ENCODE results near the gene HEXD. TPM values are rescaled to one million over a fixed set of nuclear protein-coding genes. Genes with fewer than 3 reads are reported as not detected.

The HEXD gene
- total and polyA plus RNA-seq, 2 experiments from 2014 or later, result 5.7 to 5.9 TPM

GRCh38 chr17:82382933-82383255 lies 35.3 kb upstream of the HEXD start:
- DNase-seq, result no peak
- no peak for TF ChIP-seq EZH2 (IDR thresholded peaks at IDR 0.05; ENCODE audit: insufficient read depth, poor library complexity, severe bottlenecking)
- no peak for TF ChIP-seq EZH2phosphoT487 (IDR thresholded peaks at IDR 0.05; ENCODE audit: insufficient read depth, low read depth)
- peaks cover 7% of the 10 kb centered on the region; the same call in 1 of the 2 replicates for H3F3A ChIP-seq (ENCODE audit: insufficient read depth)
- H3K9ac ChIP-seq, result no peak overlapping the region
- H3K36me3 ChIP-seq (ENCODE audit: low read depth), result no peaks in the 10 kb centered on the region
- H3K4me2 ChIP-seq (ENCODE audit: unreplicated experiment), result no peak overlapping the region
- no peaks in the 10 kb centered on the region for H3K9me3 ChIP-seq (ENCODE audit: low read depth)
- H3K9me2 ChIP-seq (ENCODE audit: insufficient read depth), result no peaks in the 10 kb centered on the region
- H3K27me3 ChIP-seq (replicated peaks; ENCODE audit: insufficient read depth), result peaks cover 22% of the 10 kb centered on the region
- no peak overlapping the region for H3K4me3 ChIP-seq
- H3K27ac ChIP-seq, result no peak overlapping the region
- no peaks in the 10 kb centered on the region for H3K4me1 ChIP-seq (ENCODE audit: insufficient read depth)
- H4K20me1 ChIP-seq (ENCODE audit: insufficient read depth), result no peaks in the 10 kb centered on the region
- in situ Hi-C loops (cut with MboI), result no loop called here
- WGBS, 2 experiments (ENCODE audit: low coverage in 1 of 2, low lambda C conversion rate in 2 of 2, missing lambda C conversion rate in 2 of 2), result 92 to 95% methylated on average over 5 to 11 of the region's 11 CpGs
- no peaks in the 10 kb centered on the region for H3K79me2 ChIP-seq (ENCODE audit: insufficient read depth)
- no peak overlapping the region for H2AFZ ChIP-seq

- no peak overlapping the region for H3K27ac ChIP-seq
- H3K36me3 ChIP-seq (ENCODE audit: low read depth), result no peaks in the 10 kb centered on the region
- peaks cover 7% of the 10 kb centered on the region; the same call in 1 of the 2 replicates for H3F3A ChIP-seq (ENCODE audit: insufficient read depth)
- no peak overlapping the region for H3K4me2 ChIP-seq (ENCODE audit: unreplicated experiment)
- no peaks in the 10 kb centered on the region for H3K4me1 ChIP-seq (ENCODE audit: insufficient read depth)
- H3K79me2 ChIP-seq (ENCODE audit: insufficient read depth), result no peaks in the 10 kb centered on the region
- H3K9me2 ChIP-seq (ENCODE audit: insufficient read depth), result no peaks in the 10 kb centered on the region
- H3K4me3 ChIP-seq, result no peak overlapping the region
- no peak overlapping the region for H3K9ac ChIP-seq
- 58 to 63% methylated on average over 17 to 18 of the region's 18 CpGs for WGBS, 2 experiments (ENCODE audit: low coverage in 1 of 2, low lambda C conversion rate in 2 of 2, missing lambda C conversion rate in 2 of 2)
- no peak for DNase-seq
- no peaks in the 10 kb centered on the region for H4K20me1 ChIP-seq (ENCODE audit: insufficient read depth)
- in situ Hi-C loops (cut with MboI), result no loop called here
- H3K9me3 ChIP-seq (ENCODE audit: low read depth), result no peaks in the 10 kb centered on the region
- TF ChIP-seq EZH2phosphoT487 (IDR thresholded peaks at IDR 0.05; ENCODE audit: insufficient read depth, low read depth) (no peak), EZH2 (IDR thresholded peaks at IDR 0.05; ENCODE audit: insufficient read depth, poor library complexity, severe bottlenecking) (no peak)
- H3K27me3 ChIP-seq (replicated peaks; ENCODE audit: insufficient read depth), result peaks cover 17% of the 10 kb centered on the region
- H2AFZ ChIP-seq, result no peak overlapping the region
Measured at GRCh38 chr17:82383411-82383810, 34.7 kb upstream of the HEXD start.

GRCh38 chr17:82384051-82384729 lies 34.0 kb upstream of the HEXD start:
- H4K20me1 ChIP-seq (ENCODE audit: insufficient read depth), result no peaks in the 10 kb centered on the region
- DNase-seq, result no peak
- WGBS, 2 experiments (ENCODE audit: low coverage in 1 of 2, low lambda C conversion rate in 2 of 2, missing lambda C conversion rate in 2 of 2), result 75% methylated on average over 22 of the region's 22 CpGs
- H3K4me3 ChIP-seq, result no peak overlapping the region
- H3K27ac ChIP-seq, result no peak overlapping the region
- no peaks in the 10 kb centered on the region for H3K4me1 ChIP-seq (ENCODE audit: insufficient read depth)
- no peaks in the 10 kb centered on the region for H3K9me3 ChIP-seq (ENCODE audit: low read depth)
- H3K4me2 ChIP-seq (ENCODE audit: unreplicated experiment), result no peak overlapping the region
- no peak overlapping the region for H3K9ac ChIP-seq
- peaks cover 12% of the 10 kb centered on the region for H3K27me3 ChIP-seq (replicated peaks; ENCODE audit: insufficient read depth)
- no peak for TF ChIP-seq EZH2phosphoT487 (IDR thresholded peaks at IDR 0.05; ENCODE audit: insufficient read depth, low read depth)
- no peaks in the 10 kb centered on the region for H3K9me2 ChIP-seq (ENCODE audit: insufficient read depth)
- no peak overlapping the region for H2AFZ ChIP-seq
- peaks cover 7% of the 10 kb centered on the region; the same call in 1 of the 2 replicates for H3F3A ChIP-seq (ENCODE audit: insufficient read depth)
- in situ Hi-C loops (cut with MboI), result no loop called here
- H3K79me2 ChIP-seq (ENCODE audit: insufficient read depth), result no peaks in the 10 kb centered on the region
- no peaks in the 10 kb centered on the region for H3K36me3 ChIP-seq (ENCODE audit: low read depth)

- Histone ChIP-seq H3K27ac (no peak overlapping the region), H3K36me3 (ENCODE audit: low read depth) (no peaks in the 10 kb centered on the region), H3K9me3 (ENCODE audit: low read depth) (no peaks in the 10 kb centered on the region), H3K9ac (no peak overlapping the region), H3K79me2 (ENCODE audit: insufficient read depth) (no peaks in the 10 kb centered on the region), H3F3A (ENCODE audit: insufficient read depth) (peaks cover 7% of the 10 kb centered on the region; the same call in 1 of the 2 replicates), H3K4me2 (ENCODE audit: unreplicated experiment) (no peak overlapping the region), H3K27me3 (replicated peaks; ENCODE audit: insufficient read depth) (peaks cover 12% of the 10 kb centered on the region), H3K4me3 (no peak overlapping the region), H4K20me1 (ENCODE audit: insufficient read depth) (no peaks in the 10 kb centered on the region), H3K4me1 (ENCODE audit: insufficient read depth) (no peaks in the 10 kb centered on the region), H3K9me2 (ENCODE audit: insufficient read depth) (no peaks in the 10 kb centered on the region), H2AFZ (no peak overlapping the region)
- TF ChIP-seq EZH2phosphoT487 (IDR thresholded peaks at IDR 0.05; ENCODE audit: insufficient read depth, low read depth) (no peak), EZH2 (IDR thresholded peaks at IDR 0.05; ENCODE audit: insufficient read depth, poor library complexity, severe bottlenecking) (no peak)
- 48 to 52% methylated on average over 23 to 26 of the region's 26 CpGs for WGBS, 2 experiments (ENCODE audit: low coverage in 1 of 2, low lambda C conversion rate in 2 of 2, missing lambda C conversion rate in 2 of 2)
- DNase-seq, result peak; percentile 79
- in situ Hi-C loops (cut with MboI), result no loop called here
Measured at GRCh38 chr17:82384730-82385481, 33.2 kb upstream of the HEXD start.
